Ascending aorta (tissue), 2 donors: ENCODE data around the gene VEZF1. TPM values are rescaled to one million over a fixed set of nuclear protein-coding genes. Genes with fewer than 3 reads are reported as not detected.

Experiments
- DNase-seq, 2 donors: peaks; one replicate each; pipeline ENCODE4 v3.0.0-alpha.2; 2019; ENCODE audit warnings: low spot score in 2 of 2
- H3K27ac ChIP-seq, 2 donors: fragments of 200-600 bp; sonication (generic); one replicate each; pipeline ENCODE4 v1.5.1; 2016 to 2017; ENCODE audit warnings: mild to moderate bottlenecking in 1 of 2
- H3K27me3 ChIP-seq: fragments of 200-600 bp; sonication (generic); one replicate; pipeline ENCODE4 v1.5.1; 2017
- H3K36me3 ChIP-seq, 2 donors: fragments of 200-600 bp; sonication (generic); one replicate each; pipeline ENCODE4 v1.5.1; 2016
- H3K4me1 ChIP-seq, 2 donors: fragments of 200-600 bp; sonication (generic); one replicate each; pipeline ENCODE4 v1.5.1; 2016 to 2017; ENCODE audit warnings: mild to moderate bottlenecking in 1 of 2
- H3K4me3 ChIP-seq, 2 donors: fragments of 200-600 bp; sonication (generic); one replicate each; pipeline ENCODE4 v1.5.1; 2016 to 2017; ENCODE audit warnings: mild to moderate bottlenecking in 1 of 2
- H3K9me3 ChIP-seq, 2 donors: fragments of 200-600 bp; sonication (generic); one replicate each; pipeline ENCODE4 v1.5.1; 2016
- intact Hi-C: fragments of 100-400 bp; cut with DNase I; formaldehyde crosslinking; loops from one replicate; pipeline ENCODE4 v1.15.1; 2023
- total RNA-seq: library from RNA; depleted of rRNA; stranded (reverse); fragments of >200 nt; gene quantifications from one replicate; pipeline ENCODE4 v1.1.0, GENCODE V29; 2016
- TF ChIP-seq, protein P1 (sequence below), 3 experiments: fragments of 200-600 bp in 2 of 3; fragments of 450-650 bp in 1 of 3; sonication (generic) in 2 of 3; IDR thresholded peaks; one replicate each; pipeline ENCODE4 v1.5.1; 2016 to 2019; ENCODE audit warnings: antibody characterized with exemption in 3 of 3, mild to moderate bottlenecking in 1 of 3, moderate library complexity in 1 of 3

The VEZF1 gene
- total RNA-seq, 1 donor from 2014 or later, result 47.4 TPM

DNA sequence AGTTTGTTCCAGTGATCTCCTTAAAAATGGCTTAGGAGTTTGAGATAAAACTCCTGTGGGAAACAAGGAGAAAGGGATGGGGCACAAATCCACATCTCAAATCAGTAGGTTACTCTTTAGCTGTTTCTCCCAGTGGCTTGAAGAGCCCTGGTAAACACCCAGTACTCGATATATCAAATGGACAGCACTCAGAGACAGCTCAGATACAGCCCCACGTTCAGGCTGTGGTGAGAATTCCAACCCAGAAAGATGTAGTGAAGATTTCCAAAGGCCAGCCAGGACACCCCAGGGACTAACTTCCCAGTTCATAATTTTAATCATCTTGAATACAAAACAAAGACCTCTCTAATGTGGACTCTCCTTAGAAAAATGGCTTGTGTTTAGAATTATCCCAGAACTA is 6.4 kb upstream of the VEZF1 start:
- Histone ChIP-seq H3K4me3 (no peak overlapping the region), H3K9me3 (no peaks in the 10 kb centered on the region), H3K27ac (peak overlapping the region; percentile 3 to 10), H3K36me3 (peaks cover 0 to 6% of the 10 kb centered on the region in 2 donors), H3K4me1 (no peaks in the 10 kb centered on the region), H3K27me3 (no peaks in the 10 kb centered on the region)
- intact Hi-C loops, result no loop called here
- TF ChIP-seq, protein P1, sequence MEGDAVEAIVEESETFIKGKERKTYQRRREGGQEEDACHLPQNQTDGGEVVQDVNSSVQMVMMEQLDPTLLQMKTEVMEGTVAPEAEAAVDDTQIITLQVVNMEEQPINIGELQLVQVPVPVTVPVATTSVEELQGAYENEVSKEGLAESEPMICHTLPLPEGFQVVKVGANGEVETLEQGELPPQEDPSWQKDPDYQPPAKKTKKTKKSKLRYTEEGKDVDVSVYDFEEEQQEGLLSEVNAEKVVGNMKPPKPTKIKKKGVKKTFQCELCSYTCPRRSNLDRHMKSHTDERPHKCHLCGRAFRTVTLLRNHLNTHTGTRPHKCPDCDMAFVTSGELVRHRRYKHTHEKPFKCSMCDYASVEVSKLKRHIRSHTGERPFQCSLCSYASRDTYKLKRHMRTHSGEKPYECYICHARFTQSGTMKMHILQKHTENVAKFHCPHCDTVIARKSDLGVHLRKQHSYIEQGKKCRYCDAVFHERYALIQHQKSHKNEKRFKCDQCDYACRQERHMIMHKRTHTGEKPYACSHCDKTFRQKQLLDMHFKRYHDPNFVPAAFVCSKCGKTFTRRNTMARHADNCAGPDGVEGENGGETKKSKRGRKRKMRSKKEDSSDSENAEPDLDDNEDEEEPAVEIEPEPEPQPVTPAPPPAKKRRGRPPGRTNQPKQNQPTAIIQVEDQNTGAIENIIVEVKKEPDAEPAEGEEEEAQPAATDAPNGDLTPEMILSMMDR (IDR thresholded peaks at IDR 0.05), result no peak
- no peak for DNase-seq

DNA sequence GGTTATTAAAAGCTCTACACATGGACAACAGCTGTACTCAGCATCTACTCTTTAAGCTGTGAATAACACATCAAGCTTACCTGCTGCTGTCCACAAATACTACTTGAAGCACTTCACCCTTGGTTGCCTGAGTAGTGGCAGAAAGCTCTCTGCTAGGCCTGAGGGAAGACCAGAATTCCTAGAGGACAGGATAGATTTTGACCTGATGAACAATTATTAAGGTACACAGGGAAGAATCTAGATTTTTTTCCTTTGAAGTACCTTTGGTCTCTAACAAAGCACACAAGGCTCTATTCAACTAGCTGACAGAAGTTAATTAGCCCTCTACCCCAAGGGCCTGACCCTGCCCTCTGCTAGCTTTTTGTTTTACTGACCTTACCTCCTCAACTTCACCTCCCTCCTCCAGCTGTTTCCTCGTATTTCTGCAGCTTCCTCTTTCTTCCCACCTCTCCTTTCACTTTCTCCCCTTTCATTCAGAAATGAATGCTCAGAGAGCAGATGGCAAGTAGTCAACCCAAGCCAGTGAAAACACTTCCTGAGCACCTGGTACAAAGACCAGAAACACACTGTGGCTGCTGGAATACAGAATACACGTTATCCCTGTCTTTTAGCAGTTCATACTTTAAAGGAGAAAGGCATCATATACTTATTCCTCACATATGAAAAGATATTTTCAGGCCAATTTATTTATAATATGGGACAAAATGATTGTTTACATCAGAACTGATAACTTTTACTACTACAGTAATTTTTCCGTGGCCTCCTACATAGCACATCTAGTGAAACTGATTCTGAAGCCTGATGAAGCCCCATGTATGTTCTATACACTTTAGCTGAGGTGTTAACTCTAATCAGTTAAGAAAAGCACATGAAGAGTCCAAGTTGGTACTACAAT is 5.7 kb upstream of the VEZF1 start:
- Histone ChIP-seq H3K4me1 (no peaks in the 10 kb centered on the region), H3K4me3 (no peak overlapping the region), H3K36me3 (peaks cover 0 to 6% of the 10 kb centered on the region in 2 donors), H3K9me3 (no peaks in the 10 kb centered on the region), H3K27ac (peak overlapping the region; percentile 10 to 20), H3K27me3 (no peaks in the 10 kb centered on the region)
- DNase-seq, result no peak
- intact Hi-C loops, result no loop called here
- TF ChIP-seq, protein P1 (IDR thresholded peaks at IDR 0.05), result no peak

DNA sequence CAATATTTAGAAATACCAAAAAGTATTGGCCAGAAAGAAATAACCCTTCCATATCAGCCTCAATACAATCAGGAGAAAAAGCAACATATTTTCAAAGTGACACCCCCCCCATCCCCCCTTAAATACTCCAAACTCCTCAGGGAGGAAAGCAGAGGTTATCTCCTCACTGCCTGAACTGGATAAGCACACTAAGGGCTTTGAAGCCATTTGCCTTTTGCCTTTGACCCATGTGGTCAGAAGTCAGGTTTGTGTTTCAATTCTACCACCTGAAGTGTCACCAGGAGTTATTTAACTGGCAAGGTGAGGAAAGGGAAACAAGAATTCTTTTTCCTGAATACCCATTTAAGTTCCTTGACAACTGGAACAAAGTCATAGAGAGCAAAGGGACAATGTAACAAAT is 3.5 kb upstream of the VEZF1 start:
- H3K4me3 ChIP-seq, result no peak overlapping the region
- intact Hi-C loops, result no loop called here
- no peak for DNase-seq
- no peak overlapping the region for H3K27ac ChIP-seq
- TF ChIP-seq, protein P1 (IDR thresholded peaks at IDR 0.05), result no peak
- H3K36me3 ChIP-seq, result no peaks in the 10 kb centered on the region
- no peaks in the 10 kb centered on the region for H3K9me3 ChIP-seq
- H3K27me3 ChIP-seq, result no peaks in the 10 kb centered on the region
- no peaks in the 10 kb centered on the region for H3K4me1 ChIP-seq

DNA sequence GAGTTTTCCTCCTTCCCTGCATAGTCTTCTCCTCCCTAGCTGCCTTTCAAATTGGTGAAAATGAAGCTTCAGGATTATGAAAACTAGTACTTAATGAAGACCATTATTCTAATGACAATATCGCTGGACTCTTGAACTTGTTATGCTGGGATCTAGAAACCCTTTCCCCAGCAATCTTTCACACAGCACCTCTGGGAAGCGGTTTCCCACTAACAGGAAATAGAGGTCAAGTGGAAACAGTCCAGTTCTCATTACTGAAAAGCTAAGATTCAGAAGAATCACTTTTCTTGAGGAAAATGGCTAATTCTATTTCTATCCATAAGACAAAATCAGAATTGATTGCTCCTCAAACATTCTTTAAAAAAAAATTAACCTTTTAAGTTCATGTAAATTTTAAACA is 2.0 kb upstream of the VEZF1 start:
- Histone ChIP-seq H3K27me3 (no peaks in the 10 kb centered on the region), H3K36me3 (no peaks in the 10 kb centered on the region), H3K4me1 (peaks cover 0 to 9% of the 10 kb centered on the region in 2 donors), H3K9me3 (no peaks in the 10 kb centered on the region), H3K27ac (peak overlapping the region in 1 of 2 donors; percentile 97), H3K4me3 (no peak overlapping the region)
- DNase-seq, result no peak
- intact Hi-C loops, result no loop called here
- TF ChIP-seq, protein P1 (IDR thresholded peaks at IDR 0.05), result no peak

DNA sequence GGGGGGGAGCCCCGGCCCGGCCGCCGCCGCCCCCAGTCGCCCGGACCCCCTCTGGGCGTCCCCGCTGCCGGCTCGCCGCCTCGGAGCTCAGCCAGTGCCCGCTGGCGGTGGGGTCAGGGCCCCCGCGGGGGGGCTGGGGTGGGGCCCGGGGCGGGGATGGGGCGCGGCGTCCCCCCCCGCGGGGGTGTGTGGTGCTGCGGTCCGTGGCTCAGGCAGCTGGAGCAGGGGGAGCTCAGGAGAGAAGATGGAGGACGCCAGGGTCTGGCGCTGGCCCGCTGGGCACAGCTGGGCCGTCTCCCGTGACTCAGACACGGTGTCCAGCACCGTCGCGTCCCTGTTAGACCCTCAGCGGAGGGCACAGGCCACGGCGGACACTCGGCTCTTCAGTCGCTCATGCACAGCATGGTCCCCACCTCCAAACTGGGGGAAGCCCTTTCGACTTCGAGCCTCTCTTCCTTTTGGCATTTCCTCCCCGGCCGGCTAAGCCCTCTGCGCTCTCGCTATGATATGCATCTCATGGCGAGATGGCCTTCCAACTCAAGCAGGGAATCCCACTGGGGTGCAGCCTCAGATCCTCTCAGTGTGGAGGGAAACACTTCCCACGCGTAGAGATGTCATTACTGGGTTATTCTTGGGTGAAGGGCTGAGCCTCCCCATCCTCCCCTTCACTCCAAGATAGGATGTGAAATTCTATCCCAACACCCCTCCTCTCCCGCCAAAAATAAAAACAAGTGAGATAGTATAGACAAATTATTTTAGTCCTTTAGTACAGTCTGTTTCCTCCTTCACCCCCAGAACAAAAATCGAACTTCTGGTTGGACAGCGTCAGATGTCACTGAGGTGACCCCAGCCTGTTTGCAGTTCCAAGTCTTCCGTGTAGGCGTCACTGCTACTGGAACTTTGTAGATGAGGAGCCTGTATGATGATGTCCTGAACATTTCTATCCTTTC is 522 bp upstream of the VEZF1 start:
- peaks cover 0 to 13% of the 10 kb centered on the region in 2 donors for H3K4me1 ChIP-seq
- DNase-seq, result peak in 1 of 2 donors; percentile 83
- intact Hi-C loops, result loop anchor here (1.0 to 5.0 kb wide), 4 partner anchors 18 to 130 kb away; partner anchors contain the start of genes DYNLL2 and SRSF1
- H3K9me3 ChIP-seq, result no peaks in the 10 kb centered on the region
- TF ChIP-seq, protein P1 (IDR thresholded peaks at IDR 0.05), result peak in 1 of 3 experiments; percentile 7
- no peaks in the 10 kb centered on the region for H3K27me3 ChIP-seq
- no peaks in the 10 kb centered on the region for H3K36me3 ChIP-seq
- H3K4me3 ChIP-seq, result peak overlapping the region; percentile 84 to 85
- peak overlapping the region; percentile 97 to 98 for H3K27ac ChIP-seq
